ENCODE measurements around the gene ATG14.

GRCh38 chr14:55446833-55447232 is 35.2 kb upstream of the ATG14 start:
- TF ChIP-seq HOXA7 (CRISPR knock-in tag; IDR thresholded peaks at IDR 0.05; ENCODE audit: borderline replicate concordance) (no peak), MEIS1 (CRISPR knock-in tag; IDR thresholded peaks at IDR 0.05; ENCODE audit: borderline replicate concordance) (no peak), ZNF239 (tag by site-specific recombination; IDR thresholded peaks at IDR 0.05) (no peak), KLF17 (tag by site-specific recombination; IDR thresholded peaks at IDR 0.05) (no peak)
- TF ChIP-seq, protein P1, sequence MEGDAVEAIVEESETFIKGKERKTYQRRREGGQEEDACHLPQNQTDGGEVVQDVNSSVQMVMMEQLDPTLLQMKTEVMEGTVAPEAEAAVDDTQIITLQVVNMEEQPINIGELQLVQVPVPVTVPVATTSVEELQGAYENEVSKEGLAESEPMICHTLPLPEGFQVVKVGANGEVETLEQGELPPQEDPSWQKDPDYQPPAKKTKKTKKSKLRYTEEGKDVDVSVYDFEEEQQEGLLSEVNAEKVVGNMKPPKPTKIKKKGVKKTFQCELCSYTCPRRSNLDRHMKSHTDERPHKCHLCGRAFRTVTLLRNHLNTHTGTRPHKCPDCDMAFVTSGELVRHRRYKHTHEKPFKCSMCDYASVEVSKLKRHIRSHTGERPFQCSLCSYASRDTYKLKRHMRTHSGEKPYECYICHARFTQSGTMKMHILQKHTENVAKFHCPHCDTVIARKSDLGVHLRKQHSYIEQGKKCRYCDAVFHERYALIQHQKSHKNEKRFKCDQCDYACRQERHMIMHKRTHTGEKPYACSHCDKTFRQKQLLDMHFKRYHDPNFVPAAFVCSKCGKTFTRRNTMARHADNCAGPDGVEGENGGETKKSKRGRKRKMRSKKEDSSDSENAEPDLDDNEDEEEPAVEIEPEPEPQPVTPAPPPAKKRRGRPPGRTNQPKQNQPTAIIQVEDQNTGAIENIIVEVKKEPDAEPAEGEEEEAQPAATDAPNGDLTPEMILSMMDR (tag by site-specific recombination; IDR thresholded peaks at IDR 0.05): no peak
